ENCODE measurements around the gene RGS2. TPM values are rescaled to one million over a fixed set of nuclear protein-coding genes. Genes with fewer than 3 reads are reported as not detected.

RGS2 gene
- total RNA-seq, 2 donors from 2014 or later, result 31.2 to 51.2 TPM

GRCh38 chr1:192849011-192849410 is 40.2 kb downstream of the RGS2 start:
- no peaks in the 10 kb centered on the region for H3K36me3 ChIP-seq
- no peak overlapping the region for H3K4me3 ChIP-seq
- H3K27ac ChIP-seq, result no peak overlapping the region
- no peak for DNase-seq (ENCODE audit: low spot score)
- no peak for TF ChIP-seq CTCF (IDR thresholded peaks at IDR 0.05)
- H3K27me3 ChIP-seq, result no peaks in the 10 kb centered on the region
- no peaks in the 10 kb centered on the region for H3K4me1 ChIP-seq
- no peaks in the 10 kb centered on the region for H3K9me3 ChIP-seq

- TF ChIP-seq CTCF (IDR thresholded peaks at IDR 0.05), result no peak
- DNase-seq (ENCODE audit: low spot score), result no peak
- Histone ChIP-seq H3K27me3 (no peaks in the 10 kb centered on the region), H3K36me3 (no peaks in the 10 kb centered on the region), H3K4me1 (no peaks in the 10 kb centered on the region), H3K27ac (no peak overlapping the region), H3K4me3 (no peak overlapping the region), H3K9me3 (no peaks in the 10 kb centered on the region)
Observed at GRCh38 chr1:192849442-192849841, 40.6 kb downstream of the RGS2 start.

- Histone ChIP-seq H3K9me3 (no peaks in the 10 kb centered on the region), H3K27me3 (no peaks in the 10 kb centered on the region), H3K27ac (peak overlapping the region in 1 of 2 donors; percentile 32), H3K4me3 (no peak overlapping the region), H3K4me1 (no peaks in the 10 kb centered on the region), H3K36me3 (no peaks in the 10 kb centered on the region)
- TF ChIP-seq CTCF (IDR thresholded peaks at IDR 0.05), result no peak
- DNase-seq (ENCODE audit: low spot score), result no peak
Observed at GRCh38 chr1:192852001-192852947, 43.4 kb downstream of the RGS2 start.

GRCh38 chr1:192858456-192858855 is 49.6 kb downstream of the RGS2 start:
- no peaks in the 10 kb centered on the region for H3K36me3 ChIP-seq
- H3K4me1 ChIP-seq, result no peaks in the 10 kb centered on the region
- no peaks in the 10 kb centered on the region for H3K9me3 ChIP-seq
- no peak overlapping the region for H3K4me3 ChIP-seq
- H3K27ac ChIP-seq, result no peak overlapping the region
- no peak for DNase-seq (ENCODE audit: low spot score)
- no peaks in the 10 kb centered on the region for H3K27me3 ChIP-seq
- no peak for TF ChIP-seq CTCF (IDR thresholded peaks at IDR 0.05)

- no peak for DNase-seq (ENCODE audit: low spot score)
- H3K27ac ChIP-seq, result no peak overlapping the region
- H3K4me3 ChIP-seq, result no peak overlapping the region
- no peaks in the 10 kb centered on the region for H3K9me3 ChIP-seq
- TF ChIP-seq CTCF (IDR thresholded peaks at IDR 0.05), result no peak
- H3K4me1 ChIP-seq, result no peaks in the 10 kb centered on the region
- no peaks in the 10 kb centered on the region for H3K27me3 ChIP-seq
- H3K36me3 ChIP-seq, result no peaks in the 10 kb centered on the region
Observed at GRCh38 chr1:192859808-192860207, 51.0 kb downstream of the RGS2 start.
